Measurements from ENCODE around the gene NOS1AP. TPM values are rescaled to one million over a fixed set of nuclear protein-coding genes. Genes with fewer than 3 reads are reported as not detected.

Gene NOS1AP
- polyA plus RNA-seq, 3 donors: 0.12 TPM; not detected in 2

DNA sequence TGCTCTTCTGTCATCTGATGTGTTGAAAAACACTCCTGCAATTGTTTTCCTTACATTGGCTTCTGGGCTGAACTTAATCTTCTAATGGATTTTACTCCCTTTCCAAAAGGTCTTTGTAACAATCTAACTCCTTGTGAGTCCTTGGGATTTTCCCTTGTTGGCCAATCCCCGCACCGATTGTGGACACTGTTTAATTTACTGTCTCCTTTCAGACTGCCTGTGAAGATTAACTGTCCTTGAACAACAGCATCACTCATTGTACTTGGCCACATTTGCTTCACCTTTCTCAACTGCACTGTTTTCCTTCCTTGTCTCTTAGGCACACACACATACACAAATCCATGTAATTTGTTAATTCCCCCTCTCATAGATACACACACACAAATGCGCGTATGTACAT is 186.8 kb downstream of the NOS1AP start:
- no peaks in the 10 kb centered on the region for H4K20me1 ChIP-seq (ENCODE audit: insufficient read depth, low read length)
- WGBS (ENCODE audit: insufficient coverage): 83% methylated on average over 2 of the region's 4 CpGs
- H3K4me1 ChIP-seq (ENCODE audit: control insufficient read depth in 1 of 2, insufficient read depth in 2 of 2, low read length in 2 of 2): peaks cover 32 to 45% of the 10 kb centered on the region in 2 donors
- peak overlapping the region in 1 of 2 donors; percentile 76 for H3K27ac ChIP-seq (ENCODE audit: low read depth in 1 of 2, low read length in 2 of 2)
- H2AFZ ChIP-seq (ENCODE audit: insufficient read depth, low read depth, low read length, poor library complexity, severe bottlenecking): no peak overlapping the region
- Mint-ChIP-seq H3K36me3 (no peaks in the 10 kb centered on the region), H3K27me3 (ENCODE audit: low read depth in 3 of 3) (peaks cover 0 to 1% (median 0%) of the 10 kb centered on the region in 3 donors), H3K27ac (peak overlapping the region in 4 of 7 donors; percentile 4 to 87 (median 60)), H3K4me1 (peaks cover 54% of the 10 kb centered on the region), H3K9me3 (peaks cover 0 to 2% (median 0%) of the 10 kb centered on the region in 7 donors), H3K4me3 (no peak overlapping the region)
- no peak overlapping the region for H3K4me2 ChIP-seq (replicated peaks; ENCODE audit: extremely low read depth, low read length, poor library complexity, severe bottlenecking)
- H3K79me2 ChIP-seq (ENCODE audit: insufficient read depth, low read length): no peaks in the 10 kb centered on the region
- no peaks in the 10 kb centered on the region for H3K27me3 ChIP-seq (ENCODE audit: control insufficient read depth in 2 of 2, insufficient read depth in 2 of 2, low read length in 2 of 2)
- no peaks in the 10 kb centered on the region for H3K36me3 ChIP-seq (replicated peaks in 1 of 2; ENCODE audit: control insufficient read depth in 1 of 2, insufficient read depth in 2 of 2, low read length in 2 of 2)
- no peaks in the 10 kb centered on the region for H3K9me3 ChIP-seq (replicated peaks in 1 of 2; ENCODE audit: control insufficient read depth in 1 of 2, insufficient read depth in 1 of 2, low read length in 2 of 2)
- TF ChIP-seq, protein P1, sequence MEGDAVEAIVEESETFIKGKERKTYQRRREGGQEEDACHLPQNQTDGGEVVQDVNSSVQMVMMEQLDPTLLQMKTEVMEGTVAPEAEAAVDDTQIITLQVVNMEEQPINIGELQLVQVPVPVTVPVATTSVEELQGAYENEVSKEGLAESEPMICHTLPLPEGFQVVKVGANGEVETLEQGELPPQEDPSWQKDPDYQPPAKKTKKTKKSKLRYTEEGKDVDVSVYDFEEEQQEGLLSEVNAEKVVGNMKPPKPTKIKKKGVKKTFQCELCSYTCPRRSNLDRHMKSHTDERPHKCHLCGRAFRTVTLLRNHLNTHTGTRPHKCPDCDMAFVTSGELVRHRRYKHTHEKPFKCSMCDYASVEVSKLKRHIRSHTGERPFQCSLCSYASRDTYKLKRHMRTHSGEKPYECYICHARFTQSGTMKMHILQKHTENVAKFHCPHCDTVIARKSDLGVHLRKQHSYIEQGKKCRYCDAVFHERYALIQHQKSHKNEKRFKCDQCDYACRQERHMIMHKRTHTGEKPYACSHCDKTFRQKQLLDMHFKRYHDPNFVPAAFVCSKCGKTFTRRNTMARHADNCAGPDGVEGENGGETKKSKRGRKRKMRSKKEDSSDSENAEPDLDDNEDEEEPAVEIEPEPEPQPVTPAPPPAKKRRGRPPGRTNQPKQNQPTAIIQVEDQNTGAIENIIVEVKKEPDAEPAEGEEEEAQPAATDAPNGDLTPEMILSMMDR (IDR thresholded peaks at IDR 0.05): no peak
- no peak overlapping the region for H3K4me3 ChIP-seq (replicated peaks in 1 of 3; ENCODE audit: low read depth in 2 of 3, low read length in 3 of 3)
- intact Hi-C loops (cut with micrococcal nuclease): no loop called here
- no peak overlapping the region for H3K9ac ChIP-seq (ENCODE audit: insufficient read depth, low read length, poor library complexity, severe bottlenecking)
- no peak for DNase-seq

DNA sequence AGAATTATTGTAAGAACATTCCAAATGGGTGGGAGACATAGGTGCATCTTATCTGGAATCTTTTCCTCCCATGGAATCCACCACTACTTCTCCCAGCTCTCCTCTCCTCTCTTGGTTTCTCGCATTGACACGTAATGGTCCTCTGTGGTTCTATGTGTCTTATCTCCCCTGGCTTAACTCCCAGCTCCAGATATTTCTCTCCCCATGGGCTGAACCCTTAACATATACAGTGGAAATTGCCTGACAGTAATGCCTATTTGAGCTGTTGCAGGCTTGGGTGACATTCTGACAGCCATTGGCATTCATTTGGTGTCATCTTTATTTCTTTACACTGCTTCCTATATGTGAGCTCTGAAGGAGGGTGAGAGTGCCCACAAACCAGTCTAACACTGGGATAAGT is 188.9 kb downstream of the NOS1AP start:
- no peak overlapping the region for H3K27ac Mint-ChIP-seq
- no peaks in the 10 kb centered on the region for H3K79me2 ChIP-seq (ENCODE audit: insufficient read depth, low read length)
- TF ChIP-seq, protein P1 (IDR thresholded peaks at IDR 0.05): no peak
- H3K36me3 Mint-ChIP-seq: no peaks in the 10 kb centered on the region
- H3K27ac ChIP-seq (ENCODE audit: low read depth in 1 of 2, low read length in 2 of 2): no peak overlapping the region
- no peak overlapping the region for H3K4me2 ChIP-seq (replicated peaks; ENCODE audit: extremely low read depth, low read length, poor library complexity, severe bottlenecking)
- no peak for DNase-seq
- no peak overlapping the region for H3K4me3 ChIP-seq (replicated peaks in 1 of 3; ENCODE audit: low read depth in 2 of 3, low read length in 3 of 3)
- no peaks in the 10 kb centered on the region for H3K9me3 ChIP-seq (replicated peaks in 1 of 2; ENCODE audit: control insufficient read depth in 1 of 2, insufficient read depth in 1 of 2, low read length in 2 of 2)
- H4K20me1 ChIP-seq (ENCODE audit: insufficient read depth, low read length): no peaks in the 10 kb centered on the region
- no peak overlapping the region for H2AFZ ChIP-seq (ENCODE audit: insufficient read depth, low read depth, low read length, poor library complexity, severe bottlenecking)
- H3K27me3 ChIP-seq (ENCODE audit: control insufficient read depth in 2 of 2, insufficient read depth in 2 of 2, low read length in 2 of 2): no peaks in the 10 kb centered on the region
- H3K4me1 ChIP-seq (ENCODE audit: control insufficient read depth in 1 of 2, insufficient read depth in 2 of 2, low read length in 2 of 2): peaks cover 32 to 37% of the 10 kb centered on the region in 2 donors
- no peak overlapping the region for H3K9ac ChIP-seq (ENCODE audit: insufficient read depth, low read length, poor library complexity, severe bottlenecking)
- no peak overlapping the region for H3K4me3 Mint-ChIP-seq
- H3K4me1 Mint-ChIP-seq: peaks cover 53% of the 10 kb centered on the region
- no peaks in the 10 kb centered on the region for H3K36me3 ChIP-seq (replicated peaks in 1 of 2; ENCODE audit: control insufficient read depth in 1 of 2, insufficient read depth in 2 of 2, low read length in 2 of 2)
- H3K9me3 Mint-ChIP-seq: peaks cover 0 to 4% (median 0%) of the 10 kb centered on the region in 7 donors
- peaks cover 0 to 10% (median 3%) of the 10 kb centered on the region in 3 donors for H3K27me3 Mint-ChIP-seq (ENCODE audit: low read depth in 3 of 3)
- no CpG with 5 or more reads among the region's 2 CpGs for WGBS (ENCODE audit: insufficient coverage)
- intact Hi-C loops (cut with micrococcal nuclease): no loop called here
